Measurements from ENCODE around the gene ZNF408.

The ZNF408 gene

GRCh38 chr11:46677169-46677568, 23.7 kb upstream of the ZNF408 start:
- no peak for TF ChIP-seq CTCF (IDR thresholded peaks at IDR 0.05; ENCODE audit: insufficient read depth, low read length, poor library complexity, severe bottlenecking)
- H3K36me3 ChIP-seq (ENCODE audit: control insufficient read depth, insufficient read depth, low read length) = peaks cover 32% of the 10 kb centered on the region
- no peak overlapping the region for H3K4me3 ChIP-seq (replicated peaks; ENCODE audit: low read depth, low read length)
- no peak for DNase-seq (ENCODE audit: extremely low read depth, insufficient read length)
- H3K27me3 ChIP-seq (replicated peaks; ENCODE audit: control insufficient read depth, insufficient read depth, low read length) = no peaks in the 10 kb centered on the region

GRCh38 chr11:46677991-46678740, 22.7 kb upstream of the ZNF408 start:
- no peak for TF ChIP-seq CTCF (IDR thresholded peaks at IDR 0.05; ENCODE audit: insufficient read depth, low read length, poor library complexity, severe bottlenecking)
- no peaks in the 10 kb centered on the region for H3K27me3 ChIP-seq (replicated peaks; ENCODE audit: control insufficient read depth, insufficient read depth, low read length)
- peaks cover 25% of the 10 kb centered on the region for H3K36me3 ChIP-seq (ENCODE audit: control insufficient read depth, insufficient read depth, low read length)
- no peak overlapping the region for H3K4me3 ChIP-seq (replicated peaks; ENCODE audit: low read depth, low read length)
- DNase-seq (ENCODE audit: extremely low read depth, insufficient read length) = no peak

GRCh38 chr11:46678741-46679130, 22.1 kb upstream of the ZNF408 start:
- TF ChIP-seq CTCF (IDR thresholded peaks at IDR 0.05; ENCODE audit: insufficient read depth, low read length, poor library complexity, severe bottlenecking) = no peak
- no peaks in the 10 kb centered on the region for H3K27me3 ChIP-seq (replicated peaks; ENCODE audit: control insufficient read depth, insufficient read depth, low read length)

GRCh38 chr11:46679241-46680163, 21.3 kb upstream of the ZNF408 start:
- TF ChIP-seq CTCF (IDR thresholded peaks at IDR 0.05; ENCODE audit: insufficient read depth, low read length, poor library complexity, severe bottlenecking) = no peak
- no peak for DNase-seq (ENCODE audit: extremely low read depth, insufficient read length)
- H3K27me3 ChIP-seq (replicated peaks; ENCODE audit: control insufficient read depth, insufficient read depth, low read length) = no peaks in the 10 kb centered on the region
- H3K36me3 ChIP-seq (ENCODE audit: control insufficient read depth, insufficient read depth, low read length) = peaks cover 18% of the 10 kb centered on the region
- no peak overlapping the region for H3K4me3 ChIP-seq (replicated peaks; ENCODE audit: low read depth, low read length)

More at GRCh38 chr11:46678741-46679130, 22.1 kb upstream of the ZNF408 start:
- H3K4me3 ChIP-seq (replicated peaks; ENCODE audit: low read depth, low read length) = no peak overlapping the region
- DNase-seq (ENCODE audit: extremely low read depth, insufficient read length) = no peak
- H3K36me3 ChIP-seq (ENCODE audit: control insufficient read depth, insufficient read depth, low read length) = peaks cover 21% of the 10 kb centered on the region

GRCh38 chr11:46680164-46680760, 20.6 kb upstream of the ZNF408 start:
- Histone ChIP-seq H3K36me3 (ENCODE audit: control insufficient read depth, insufficient read depth, low read length) (peaks cover 18% of the 10 kb centered on the region), H3K27me3 (replicated peaks; ENCODE audit: control insufficient read depth, insufficient read depth, low read length) (no peaks in the 10 kb centered on the region), H3K4me3 (replicated peaks; ENCODE audit: low read depth, low read length) (no peak overlapping the region)
- no peak for DNase-seq (ENCODE audit: extremely low read depth, insufficient read length)
- no peak for TF ChIP-seq CTCF (IDR thresholded peaks at IDR 0.05; ENCODE audit: insufficient read depth, low read length, poor library complexity, severe bottlenecking)

All from GM06990 (cell line).